Measurements from ENCODE around the gene APBA1. TPM values are rescaled to one million over a fixed set of nuclear protein-coding genes. Genes with fewer than 3 reads are reported as not detected.

APBA1 gene
- total and polyA plus RNA-seq, 2 of the 4 experiments (the other 2 are of a cell fraction): 3.8 to 5.1 TPM

DNA sequence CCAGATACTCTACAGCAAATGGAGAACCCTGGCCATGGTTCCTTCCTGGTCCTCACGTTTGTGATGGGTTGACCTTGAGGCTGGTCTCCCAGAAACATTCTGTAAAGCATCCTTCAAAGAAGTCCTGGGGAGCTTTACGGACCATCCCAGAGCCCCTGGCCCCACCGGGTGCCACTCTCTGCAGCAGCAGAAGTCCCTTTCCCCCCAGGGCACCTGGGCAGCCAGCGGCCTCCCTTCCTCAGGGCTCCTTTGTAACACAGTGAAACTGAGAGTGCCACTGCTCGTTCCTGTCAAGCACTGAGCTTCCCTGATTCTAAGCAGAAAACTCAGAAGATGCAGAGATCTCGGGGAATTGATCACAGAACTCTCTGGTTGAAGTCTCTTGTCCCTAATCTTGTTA, 242.9 kb downstream of the APBA1 start:
- Histone ChIP-seq H3K9me3 (ENCODE audit: control insufficient read depth, insufficient read depth, low read length) (no peaks in the 10 kb centered on the region), H4K20me1 (ENCODE audit: insufficient read depth, low read length) (no peaks in the 10 kb centered on the region), H3K27ac (ENCODE audit: insufficient read depth, low read length) (no peak overlapping the region), H3K14ac (replicated peaks; ENCODE audit: low read depth, low read length) (no peak overlapping the region), H2AK9ac (replicated peaks; ENCODE audit: low read depth, low read length, poor library complexity) (no peak overlapping the region), H2AK5ac (ENCODE audit: low read depth, low read length) (no peak overlapping the region), H4K5ac (ENCODE audit: low read depth, low read length) (no peak overlapping the region), H2BK5ac (ENCODE audit: low read depth, low read length, poor library complexity, severe bottlenecking) (no peak overlapping the region), H3K4me3 (ENCODE audit: insufficient read depth, low read depth, low read length) (no peak overlapping the region), H3K23ac (ENCODE audit: low read depth, low read length) (no peak overlapping the region), H3K9me1 (ENCODE audit: insufficient read depth, low read length) (0 out of 2 replicates have a peak, but pooled peaks cover 3% of the 10 kb centered on the region), H2BK20ac (ENCODE audit: low read depth, low read length) (no peak overlapping the region), H4K91ac (ENCODE audit: insufficient read depth, low read depth, low read length) (no peak overlapping the region), H3K9ac (ENCODE audit: low read depth, low read length) (no peak overlapping the region), H3K36me3 (ENCODE audit: control insufficient read depth, insufficient read depth, low read length) (no peaks in the 10 kb centered on the region), H3K79me1 (ENCODE audit: low read depth in 1 of 2, low read length in 2 of 2) (no peaks in the 10 kb centered on the region), H3K18ac (ENCODE audit: low read depth, low read length) (no peak overlapping the region), H3K27me3 (ENCODE audit: control insufficient read depth, insufficient read depth, low read length) (no peaks in the 10 kb centered on the region), H3K4me1 (ENCODE audit: control insufficient read depth, insufficient read depth, low read length) (no peaks in the 10 kb centered on the region; the same call in 1 of the 2 replicates), H2AFZ (replicated peaks; ENCODE audit: low read length, poor library complexity) (no peak overlapping the region), H3K4me2 (ENCODE audit: low read depth, low read length) (no peak overlapping the region), H3K4ac (ENCODE audit: low read depth, low read length) (no peak overlapping the region), H2BK15ac (ENCODE audit: low read depth, low read length) (no peak overlapping the region), H2BK120ac (ENCODE audit: low read depth, low read length) (no peak overlapping the region), H4K8ac (ENCODE audit: low read depth in 2 of 2, low read length in 2 of 2) (no peak overlapping the region), H3K56ac (ENCODE audit: extremely low read depth, insufficient read depth, low read length) (no peak overlapping the region)
- DNase-seq (no peak), ATAC-seq (ENCODE audit: low read depth) (no peak)
- CTCF ChIA-PET: no interaction called here
- no TSS peak for BruUV-seq (replicated peaks)
- in situ Hi-C loops (cut with MboI; ENCODE audit: low sequenced_read_pairs): loop anchor here (10.0 kb wide), 1 partner anchor 796 kb away; no protein-coding TSS in a partner anchor
- TF ChIP-seq NFE2L2 (IDR thresholded peaks at IDR 0.05; ENCODE audit: low read depth, low read length) (no peak), ELK1 (IDR thresholded peaks at IDR 0.05; ENCODE audit: borderline replicate concordance, low read depth, low read length) (no peak), MAZ (IDR thresholded peaks at IDR 0.05; ENCODE audit: borderline replicate concordance, low read depth, low read length) (no peak), RCOR1 (IDR thresholded peaks at IDR 0.05; ENCODE audit: insufficient replicate concordance, low read length) (no peak), MAFK (IDR thresholded peaks at IDR 0.05; ENCODE audit: low read depth, low read length) (no peak), SMC3 (IDR thresholded peaks at IDR 0.05; ENCODE audit: low read depth, low read length) (no peak), FOS (IDR thresholded peaks at IDR 0.05; ENCODE audit: low read depth, low read length) (no peak), BHLHE40 (IDR thresholded peaks at IDR 0.05; ENCODE audit: low read depth, low read length) (no peak), RFX5 (IDR thresholded peaks at IDR 0.05; ENCODE audit: low read depth, low read length) (no peak), POLR2A (IDR thresholded peaks at IDR 0.05; ENCODE audit: low read depth, low read length) (no peak), CHD1 (IDR thresholded peaks at IDR 0.05; ENCODE audit: low read depth, low read length) (no peak), RAD21 (IDR thresholded peaks at IDR 0.05; ENCODE audit: low read length) (no peak), CEBPB (IDR thresholded peaks at IDR 0.05; ENCODE audit: low read depth, low read length) (no peak), MXI1 (IDR thresholded peaks at IDR 0.05; ENCODE audit: borderline replicate concordance, low read depth, low read length) (no peak)
- TF ChIP-seq, protein P1, sequence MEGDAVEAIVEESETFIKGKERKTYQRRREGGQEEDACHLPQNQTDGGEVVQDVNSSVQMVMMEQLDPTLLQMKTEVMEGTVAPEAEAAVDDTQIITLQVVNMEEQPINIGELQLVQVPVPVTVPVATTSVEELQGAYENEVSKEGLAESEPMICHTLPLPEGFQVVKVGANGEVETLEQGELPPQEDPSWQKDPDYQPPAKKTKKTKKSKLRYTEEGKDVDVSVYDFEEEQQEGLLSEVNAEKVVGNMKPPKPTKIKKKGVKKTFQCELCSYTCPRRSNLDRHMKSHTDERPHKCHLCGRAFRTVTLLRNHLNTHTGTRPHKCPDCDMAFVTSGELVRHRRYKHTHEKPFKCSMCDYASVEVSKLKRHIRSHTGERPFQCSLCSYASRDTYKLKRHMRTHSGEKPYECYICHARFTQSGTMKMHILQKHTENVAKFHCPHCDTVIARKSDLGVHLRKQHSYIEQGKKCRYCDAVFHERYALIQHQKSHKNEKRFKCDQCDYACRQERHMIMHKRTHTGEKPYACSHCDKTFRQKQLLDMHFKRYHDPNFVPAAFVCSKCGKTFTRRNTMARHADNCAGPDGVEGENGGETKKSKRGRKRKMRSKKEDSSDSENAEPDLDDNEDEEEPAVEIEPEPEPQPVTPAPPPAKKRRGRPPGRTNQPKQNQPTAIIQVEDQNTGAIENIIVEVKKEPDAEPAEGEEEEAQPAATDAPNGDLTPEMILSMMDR (conservative IDR thresholded peaks at IDR 0.05; ENCODE audit: low read depth, low read length): no peak
- TF ChIP-seq, protein P2, sequence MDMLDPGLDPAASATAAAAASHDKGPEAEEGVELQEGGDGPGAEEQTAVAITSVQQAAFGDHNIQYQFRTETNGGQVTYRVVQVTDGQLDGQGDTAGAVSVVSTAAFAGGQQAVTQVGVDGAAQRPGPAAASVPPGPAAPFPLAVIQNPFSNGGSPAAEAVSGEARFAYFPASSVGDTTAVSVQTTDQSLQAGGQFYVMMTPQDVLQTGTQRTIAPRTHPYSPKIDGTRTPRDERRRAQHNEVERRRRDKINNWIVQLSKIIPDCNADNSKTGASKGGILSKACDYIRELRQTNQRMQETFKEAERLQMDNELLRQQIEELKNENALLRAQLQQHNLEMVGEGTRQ (IDR thresholded peaks at IDR 0.05; ENCODE audit: low read depth, low read length): no peak
- WGBS, 2 experiments (ENCODE audit: extremely low coverage in 2 of 2, insufficient read length in 1 of 2): 70% methylated on average over 2 of the region's 6 CpGs; no CpG with 5 or more reads in 1 of the 2 experiments
- dilution Hi-C loops (cut with HindIII; ENCODE audit: low sequenced_read_pairs, unreplicated experiment): no loop called here
- POLR2A ChIA-PET (ENCODE audit: unreplicated experiment): no interaction called here
- intact Hi-C loops (cut with micrococcal nuclease): loop anchor here (10.0 kb wide), 1 partner anchor 686 kb away; no protein-coding TSS in a partner anchor

Data from IMR-90 (cell line).